HCT116 (cell line): ENCODE results near the gene LMCD1.

Experiments used
- EZH2 ChIP-seq: fragments of 200-600 bp; sonication (generic); IDR thresholded peaks from 2 replicates; pipeline ENCODE4 v1.6.1; 2017; ENCODE audit warnings: antibody characterized with exemption, mixed run types
- JUND ChIP-seq: IDR thresholded peaks from 2 replicates; pipeline ENCODE4 v1.6.1; 2012
- MAX ChIP-seq: IDR thresholded peaks from 2 replicates; pipeline ENCODE4 v1.6.1; 2012
- POLR2AphosphoS5 ChIP-seq: IDR thresholded peaks from 2 replicates; pipeline ENCODE4 v1.6.1; 2011; ENCODE audit warnings: mild to moderate bottlenecking, low read depth, low read length, moderate library complexity

DNA sequence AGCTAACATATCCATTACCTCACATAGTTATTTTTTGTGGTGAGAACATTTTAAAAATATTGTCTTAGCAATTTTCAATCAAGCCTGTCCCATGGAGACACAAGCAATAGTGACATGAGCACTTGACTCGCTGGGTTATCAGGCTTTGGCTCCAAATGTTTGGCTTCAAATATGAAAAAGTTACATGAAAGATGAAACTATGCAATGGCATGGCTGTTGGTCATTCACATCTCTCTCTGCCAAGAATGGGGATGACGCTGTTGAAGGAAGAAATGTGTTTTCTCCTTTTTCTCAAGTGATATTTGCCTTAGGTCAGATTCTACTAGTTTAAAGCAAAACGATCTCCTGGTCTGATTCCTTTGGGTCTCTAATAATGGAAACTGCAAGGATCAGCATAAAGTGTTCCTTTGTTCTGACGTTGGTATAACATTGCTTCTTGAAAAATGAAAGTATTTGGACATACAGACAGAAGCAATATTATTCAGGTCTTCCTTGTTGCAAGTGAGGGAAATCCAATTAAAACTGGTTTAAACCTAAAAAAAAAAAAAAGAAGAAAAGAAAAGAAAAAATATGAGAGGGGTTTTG lies 71.8 kb downstream of the LMCD1 start:
- TF ChIP-seq EZH2 (no peak), POLR2AphosphoS5 (no peak), JUND (no peak), MAX (no peak)
